ENCODE measurements around the gene SRP14.

GRCh38 chr15:40029979-40030893, 8.7 kb downstream of the SRP14 start:
- TF ChIP-seq CTCF (IDR thresholded peaks at IDR 0.05) (peak in 4 of 6 experiments; percentile 48 to 54 (median 50)), POLR2A (IDR thresholded peaks at IDR 0.05) (no peak)
